HG03045 (cell line): ENCODE results near the gene STRADA.
A peak's percentile ranks its signal among the peaks of the same experiment; 100 is the strongest.

Experiments used
- ATAC-seq: cut with Tn5 transposase; IDR thresholded peaks from one replicate; pipeline ENCODE4 v1.9.1; 2021; ENCODE audit warnings: mild to moderate bottlenecking, moderate library complexity; ENCODE audit not compliant: unreplicated experiment

Gene STRADA

DNA sequence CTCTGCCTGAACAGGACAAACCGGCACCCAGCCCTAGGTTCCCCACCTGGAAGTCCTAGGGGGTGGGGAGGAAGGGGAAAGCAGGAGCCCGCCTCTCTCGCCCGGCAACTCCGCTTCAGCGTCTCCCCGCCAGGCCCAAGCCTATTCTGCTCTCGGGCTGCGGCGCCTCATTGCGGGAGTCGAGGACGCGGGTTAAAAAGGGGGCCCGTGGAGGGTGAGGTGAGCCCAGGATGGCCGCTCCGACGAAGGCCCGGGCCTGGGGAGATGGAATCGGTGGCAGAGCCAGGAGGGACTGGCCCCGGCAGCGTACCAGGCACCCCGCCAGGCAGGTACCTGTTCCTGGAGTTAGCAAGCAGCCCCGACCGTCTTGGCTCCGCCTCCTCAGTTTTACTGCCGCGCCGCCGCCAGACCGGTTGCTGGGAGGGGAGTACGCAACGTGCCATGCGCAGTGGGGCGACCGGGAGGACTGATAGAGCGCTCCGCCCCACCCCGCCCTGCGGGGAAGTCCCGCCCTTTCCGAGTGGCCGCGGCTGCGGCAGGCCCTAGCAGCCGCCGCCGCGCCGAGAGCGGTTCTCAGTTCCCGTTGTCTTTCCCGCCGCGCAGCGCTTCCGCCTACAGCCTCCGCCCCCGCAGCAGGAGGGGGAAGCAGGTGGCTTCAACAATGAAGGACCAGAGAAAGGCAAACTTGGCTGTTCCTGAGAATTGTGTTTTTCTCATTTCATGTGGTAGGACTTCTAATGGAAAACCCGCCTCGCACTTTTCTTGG is at the start of gene STRADA:
Gene STRADA, minus strand, starts transcription at position 392 of the 766 bp plus-strand sequence. CDS start 13,430 bp downstream, outside the sequence.
- ATAC-seq = peak; percentile 85

- ATAC-seq = no peak
Measured at GRCh38 chr17:63790057-63790456, 48.5 kb upstream of the STRADA start.

DNA sequence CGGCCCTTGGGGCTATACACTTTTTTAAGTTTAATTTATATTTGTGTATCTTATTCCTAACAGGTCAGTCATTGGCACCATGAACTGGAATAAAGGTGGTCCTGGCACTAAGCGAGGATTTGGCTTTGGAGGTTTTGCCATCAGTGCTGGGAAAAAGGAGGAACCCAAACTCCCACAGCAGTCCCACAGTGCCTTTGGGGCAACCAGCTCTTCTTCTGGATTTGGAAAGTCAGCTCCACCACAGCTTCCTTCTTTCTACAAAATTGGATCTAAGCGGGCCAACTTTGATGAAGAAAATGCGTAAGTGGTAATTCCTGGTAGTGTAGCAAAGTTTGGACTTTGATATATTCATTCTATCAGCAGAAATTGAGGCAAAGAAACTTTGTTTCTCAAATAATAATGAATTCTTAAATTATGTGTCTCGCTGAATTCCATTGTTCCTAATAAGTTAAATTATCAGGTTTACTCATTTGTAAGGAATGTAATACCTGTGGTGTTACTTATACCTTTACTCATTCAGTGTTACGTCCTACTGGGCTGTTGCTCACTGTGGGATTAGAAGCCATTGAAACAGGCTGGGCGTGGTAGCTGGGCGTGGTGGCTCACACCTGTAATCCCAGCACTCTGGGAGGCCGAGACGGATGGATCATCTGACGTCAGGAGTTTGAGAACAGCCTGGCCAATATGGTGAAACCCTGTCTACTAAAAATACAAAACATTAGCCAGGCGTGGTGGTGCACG is 45.5 kb upstream of the STRADA start:
- ATAC-seq = no peak

GRCh38 chr17:63786117-63786516 is 44.5 kb upstream of the STRADA start:
- ATAC-seq = no peak

DNA sequence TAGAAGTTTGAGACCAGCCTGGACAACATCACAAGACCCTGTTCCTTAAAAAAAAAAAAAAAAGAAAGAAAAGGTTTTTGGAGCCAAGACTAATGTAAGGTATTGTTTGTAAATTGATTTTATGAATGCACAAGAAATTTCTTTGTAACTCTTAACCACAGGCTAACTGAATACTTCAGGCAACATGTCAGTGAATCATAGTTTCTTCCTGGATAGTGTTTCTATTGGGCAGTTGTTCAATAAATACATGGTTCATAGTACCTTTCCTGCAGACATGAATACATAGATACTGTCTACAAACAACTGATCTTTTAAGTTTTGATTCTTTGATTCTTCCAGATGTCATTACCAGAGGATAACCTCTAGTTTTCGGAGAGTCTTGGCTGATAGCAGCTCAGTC is 44.0 kb upstream of the STRADA start:
- ATAC-seq = no peak

GRCh38 chr17:63783522-63783921 is 41.9 kb upstream of the STRADA start:
- ATAC-seq = no peak

DNA sequence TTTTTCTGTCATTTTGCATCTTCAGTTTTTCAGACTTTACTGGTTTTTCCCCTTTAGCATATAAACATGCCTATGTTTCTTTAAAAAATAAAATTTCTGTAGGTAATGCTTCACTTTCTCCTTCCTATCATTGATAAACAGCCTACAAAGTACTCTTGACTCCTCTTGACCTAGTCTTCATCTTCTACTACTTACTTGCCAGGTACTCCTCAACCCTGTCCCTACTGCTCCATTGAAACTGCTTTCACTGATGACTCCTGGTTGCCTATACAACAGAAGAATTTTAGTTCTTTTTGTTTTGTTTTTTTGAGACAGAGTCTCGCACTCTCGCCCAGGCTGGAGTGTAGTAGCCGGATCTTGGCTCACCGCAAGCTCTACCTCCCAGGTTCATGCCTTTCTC is 39.3 kb upstream of the STRADA start:
- ATAC-seq = no peak

DNA sequence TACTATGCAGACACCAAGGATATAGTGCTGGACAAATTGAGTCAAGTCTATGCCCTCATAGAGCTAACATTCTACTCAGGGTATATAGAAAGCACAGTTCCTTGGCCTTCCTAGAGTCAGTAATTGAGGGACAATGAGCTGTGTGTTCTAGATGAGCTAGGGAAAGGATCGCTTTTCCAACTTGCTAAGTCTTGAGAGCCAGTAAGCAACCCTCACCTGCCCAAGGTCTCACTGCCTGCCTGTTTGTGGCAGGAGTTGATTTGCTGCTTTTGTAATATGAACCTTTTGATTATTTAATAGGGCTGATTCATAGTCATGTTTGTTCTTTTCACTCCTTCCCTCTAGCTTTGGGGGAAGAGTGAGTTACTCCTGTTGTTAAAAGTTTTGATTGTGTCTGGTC is 38.9 kb upstream of the STRADA start:
- no peak for ATAC-seq

DNA sequence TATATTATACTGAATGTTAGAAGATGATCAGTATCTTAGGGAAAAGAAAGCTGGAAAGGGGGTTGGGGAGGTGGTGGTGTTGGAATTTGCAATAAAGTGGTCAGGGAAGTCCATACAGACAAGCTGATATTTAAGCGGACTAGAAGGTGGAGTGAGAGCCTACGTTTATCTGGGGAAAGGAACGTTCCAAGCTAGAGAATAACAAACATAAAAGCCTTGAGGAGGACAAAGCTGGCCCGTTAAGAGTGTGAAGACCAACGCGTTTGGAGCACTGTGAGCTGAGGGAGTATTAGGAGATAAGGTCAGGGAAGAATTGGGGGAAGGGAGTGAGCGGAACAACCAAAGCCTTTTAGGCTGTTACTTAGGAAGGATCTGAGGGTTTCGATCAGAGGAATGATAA is 33.8 kb upstream of the STRADA start:
- no peak for ATAC-seq

DNA sequence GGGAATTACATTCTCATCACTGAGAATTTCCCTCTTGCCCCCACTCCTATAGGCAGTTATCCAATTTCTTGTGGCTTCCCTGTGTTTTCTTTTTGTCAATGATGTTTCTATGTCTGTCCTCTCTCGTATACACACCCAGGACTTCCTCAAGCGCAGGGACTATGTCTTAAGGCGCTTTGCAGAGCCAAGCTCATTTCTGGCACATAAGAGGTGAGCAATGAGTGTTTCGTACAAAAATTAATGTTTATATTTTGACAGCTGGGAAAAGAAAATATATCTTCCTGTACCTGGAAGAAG is 33.3 kb upstream of the STRADA start:
- no peak for ATAC-seq

DNA sequence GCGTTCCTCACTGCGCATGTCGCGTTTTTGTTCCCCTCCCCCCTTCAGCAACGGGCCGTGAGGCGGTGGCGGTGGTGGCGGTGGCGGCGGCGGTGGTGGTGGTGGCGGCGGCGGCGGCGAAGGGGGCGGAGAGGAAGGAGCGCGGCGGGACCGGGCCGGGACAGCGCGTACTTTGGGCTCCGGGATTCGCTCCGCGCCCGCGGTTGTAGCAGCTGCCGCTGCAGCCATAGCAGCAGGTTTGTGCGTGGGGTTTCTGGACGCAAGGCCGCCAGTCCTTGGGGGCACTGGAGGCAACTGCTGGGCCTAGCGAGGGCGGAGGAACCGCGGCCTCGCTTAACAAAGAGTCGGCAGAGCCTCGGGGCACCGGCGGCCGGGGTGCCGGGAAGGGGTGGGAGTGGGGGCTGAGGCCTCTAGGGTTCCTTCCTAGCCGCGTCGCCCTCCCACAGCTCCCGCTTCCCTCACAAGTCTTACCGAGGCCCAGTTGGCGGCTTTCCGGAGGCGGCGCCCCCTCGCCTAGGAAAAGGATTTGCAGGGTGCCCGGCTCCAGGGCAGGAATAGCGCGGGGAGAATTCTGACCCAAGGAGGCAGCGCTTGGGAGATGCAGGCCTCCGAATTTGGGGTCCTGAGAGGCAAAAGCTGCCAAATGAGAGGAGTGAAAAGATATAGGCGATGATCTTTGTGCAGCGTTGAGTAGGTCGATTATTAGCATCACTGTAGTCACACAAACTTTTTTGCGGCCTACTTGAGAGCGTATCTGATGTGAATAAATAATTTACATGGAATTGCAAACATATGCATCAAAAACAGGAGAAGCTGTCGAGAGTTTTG is 32.8 kb upstream of the STRADA start, which contains the start of gene DDX42:
Gene DDX42, plus strand, starts transcription at position 30 of the 828 bp plus-strand sequence. CDS start 12,880 bp downstream, outside the sequence.
- ATAC-seq = peak; percentile 5

DNA sequence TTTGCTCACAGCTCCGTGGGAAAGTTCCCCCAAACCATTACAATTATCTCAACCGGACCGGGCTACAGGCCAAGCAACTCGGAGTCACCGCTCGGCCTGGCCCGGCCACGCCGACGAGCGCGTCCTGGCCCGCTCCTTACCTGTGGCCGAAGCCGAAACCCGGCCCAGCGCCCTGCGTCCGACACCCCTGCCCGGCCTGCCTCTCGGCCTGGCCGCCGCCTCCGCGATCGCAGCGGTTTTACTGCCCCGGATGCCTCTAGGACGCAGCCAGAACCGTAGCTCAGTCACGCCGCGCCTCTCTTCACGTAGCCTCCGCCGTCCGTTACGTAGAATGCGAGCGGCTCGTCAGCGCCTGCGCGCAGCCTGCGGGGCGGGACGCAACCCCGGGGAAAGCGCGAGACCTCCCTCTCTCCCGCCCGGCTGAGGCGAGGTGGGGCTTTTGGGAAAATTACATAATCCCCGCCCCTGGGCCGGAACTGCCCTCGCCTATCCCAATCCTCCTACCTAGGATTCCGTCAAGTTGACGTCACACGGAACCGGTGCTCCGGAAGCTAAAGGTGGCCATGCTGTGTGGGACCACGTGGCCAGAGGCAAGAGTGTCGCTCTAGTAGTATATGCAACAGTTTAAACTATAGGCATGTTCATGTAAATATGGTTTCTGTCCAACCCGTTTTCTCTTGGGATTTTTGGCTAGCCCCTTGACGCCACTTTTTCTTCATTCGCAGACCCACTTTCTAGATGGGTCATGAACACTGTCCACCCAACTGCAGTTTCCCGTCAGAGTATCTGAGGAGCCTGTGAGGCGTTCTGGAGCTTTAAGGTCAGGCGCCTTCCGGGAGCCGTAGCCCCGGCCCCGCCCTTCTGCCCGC is 31.9 kb upstream of the STRADA start, which contains the start of gene CCDC47:
Gene CCDC47, minus strand, starts transcription at position 326 of the 869 bp plus-strand sequence. CDS start 7,422 bp downstream, outside the sequence.
- ATAC-seq = peak; percentile 87

DNA sequence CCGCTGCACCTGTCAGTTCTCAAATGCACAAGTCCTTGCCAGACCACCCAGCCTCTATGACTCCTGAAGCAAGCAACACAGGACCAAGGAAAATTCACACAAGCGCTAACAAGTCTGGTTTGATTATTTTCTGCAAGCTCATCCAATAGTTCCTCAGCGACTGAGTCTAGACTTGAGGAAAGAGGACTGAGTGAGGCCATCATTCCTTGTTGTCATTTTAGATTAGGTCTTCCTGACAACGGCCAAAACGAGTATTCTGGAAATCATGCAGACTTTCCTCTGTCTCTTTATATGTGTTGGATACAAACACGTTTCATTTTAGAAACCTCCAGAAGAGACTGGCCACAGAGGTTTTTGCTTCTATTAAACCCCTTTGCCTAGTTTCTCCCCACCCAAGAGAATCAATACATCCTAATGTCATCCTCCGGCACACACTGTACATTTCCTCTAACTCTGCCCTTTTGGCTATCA is 31.2 kb upstream of the STRADA start:
- no peak for ATAC-seq

- ATAC-seq = no peak
Measured at GRCh38 chr17:63768433-63768832, 26.8 kb upstream of the STRADA start.

DNA sequence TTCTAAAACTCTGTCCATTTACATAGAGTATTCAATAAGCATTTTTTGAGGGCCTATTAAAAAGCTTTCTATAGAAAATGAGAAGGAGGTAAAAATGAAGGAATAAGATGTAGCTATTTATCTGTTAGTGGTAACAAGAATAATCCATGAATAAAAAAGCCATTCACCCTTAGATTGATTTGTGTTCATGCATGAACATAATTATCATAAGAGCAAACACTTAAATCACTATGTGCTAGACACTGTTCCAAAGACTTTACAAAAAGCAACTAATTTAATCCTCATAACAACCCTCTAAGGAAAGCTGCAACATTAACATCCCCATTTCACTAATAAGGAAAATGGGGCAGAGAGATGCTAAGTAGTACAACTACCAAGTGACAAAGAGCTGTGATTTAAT is 25.2 kb upstream of the STRADA start:
- ATAC-seq = no peak

GRCh38 chr17:63764716-63765115 is 23.1 kb upstream of the STRADA start:
- ATAC-seq = no peak

DNA sequence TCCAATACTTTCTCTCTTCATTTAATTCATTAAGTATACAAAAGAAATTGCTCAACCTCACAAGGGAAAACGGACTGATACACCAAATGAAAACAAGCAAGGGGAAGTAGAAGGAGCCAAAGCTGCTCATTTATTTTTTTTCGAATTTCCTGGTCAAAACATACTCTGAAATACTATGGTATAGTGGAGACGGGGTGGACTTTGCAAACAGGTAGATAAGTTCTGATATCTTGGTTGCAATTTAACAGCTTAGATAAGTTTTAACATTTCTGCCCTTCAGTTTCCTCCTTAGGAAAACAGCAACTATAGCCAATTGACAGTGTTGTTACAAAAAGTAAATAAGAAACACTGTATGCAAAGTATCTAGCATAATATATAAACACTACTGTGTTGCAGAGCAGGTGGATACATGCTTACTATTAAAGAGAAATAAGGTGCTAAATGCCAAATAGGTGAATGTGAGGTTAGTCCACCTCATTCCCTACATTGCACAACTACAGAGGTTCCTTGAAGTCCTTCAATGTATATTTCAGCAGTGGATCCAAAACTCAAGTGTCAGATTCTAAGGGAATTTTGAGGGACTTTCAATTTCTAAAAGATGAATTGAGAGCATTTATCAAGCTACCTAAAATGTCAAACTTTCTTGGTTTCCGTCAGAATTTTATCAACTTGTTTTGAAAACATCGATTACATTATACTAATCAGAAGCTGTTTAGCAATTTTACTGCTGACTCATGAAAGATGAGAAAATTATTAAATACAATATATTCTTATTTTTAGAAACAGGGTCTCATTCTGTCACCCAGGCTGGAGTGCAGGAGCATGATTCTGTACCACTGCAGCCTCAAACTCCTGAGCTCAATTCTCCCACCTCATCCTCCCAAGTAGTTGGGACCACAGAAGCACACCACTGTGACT is 20.8 kb upstream of the STRADA start:
- ATAC-seq = no peak

GRCh38 chr17:63760771-63761539 is 19.4 kb upstream of the STRADA start:
- ATAC-seq = no peak
